Superior temporal gyrus (tissue), 1 donor: Measurements from ENCODE around the gene DENND6A.
A peak's percentile ranks its signal among the peaks of the same experiment; 100 is the strongest.
"Not testable (repeated sequence)": the region's sequence is repeated elsewhere in the genome, so short reads cannot be mapped to it uniquely, and the experiment has no call there.

ENCODE experiments used
- DNase-seq: peaks from one replicate; pipeline ENCODE4 v3.0.0-alpha.2; 2016; ENCODE audit errors: extremely low spot score

DENND6A gene

GRCh38 chr3:57692396-57693147 is at the start of gene DENND6A:
Gene DENND6A (minus strand): TSS chr3:57693077. CDS start chr3:57693018, 59 bp downstream.
- DNase-seq, result peak; percentile 73

- DNase-seq, result no peak
These were observed 47.1 kb upstream of the DENND6A start for GRCh38 chr3:57740027-57740426.

GRCh38 chr3:57738391-57738790 is 45.5 kb upstream of the DENND6A start:
- DNase-seq, result no peak

- DNase-seq, result no peak
These were observed 45.0 kb upstream of the DENND6A start for GRCh38 chr3:57737840-57738239.

GRCh38 chr3:57735405-57735804 is 42.5 kb upstream of the DENND6A start:
- DNase-seq, result no peak

- DNase-seq, result no peak
These were observed 40.9 kb upstream of the DENND6A start for GRCh38 chr3:57733790-57734189.

GRCh38 chr3:57731311-57731710 is 38.4 kb upstream of the DENND6A start:
- DNase-seq, result no peak

GRCh38 chr3:57730682-57731081 is 37.8 kb upstream of the DENND6A start:
- peak; percentile 40 for DNase-seq

- DNase-seq, result no peak
These were observed 36.6 kb upstream of the DENND6A start for GRCh38 chr3:57729334-57730045.

GRCh38 chr3:57727106-57727505 is 34.2 kb upstream of the DENND6A start:
- DNase-seq, result no peak

GRCh38 chr3:57726397-57726796 is 33.5 kb upstream of the DENND6A start:
- no peak for DNase-seq

GRCh38 chr3:57718118-57718517 is 25.2 kb upstream of the DENND6A start:
- no peak for DNase-seq

GRCh38 chr3:57717205-57717868 is 24.5 kb upstream of the DENND6A start:
- DNase-seq, result no peak

- no peak for DNase-seq
These were observed 22.8 kb upstream of the DENND6A start for GRCh38 chr3:57715686-57716085.

- no peak for DNase-seq
These were observed 16.7 kb upstream of the DENND6A start for GRCh38 chr3:57709559-57709958.

- no peak for DNase-seq
These were observed 16.2 kb upstream of the DENND6A start for GRCh38 chr3:57709031-57709430.

GRCh38 chr3:57706462-57706861 is 13.6 kb upstream of the DENND6A start:
- DNase-seq, result no peak

GRCh38 chr3:57705351-57705750 is 12.5 kb upstream of the DENND6A start:
- DNase-seq, result not testable (repeated sequence)

GRCh38 chr3:57701781-57702180 is 8.9 kb upstream of the DENND6A start:
- DNase-seq, result no peak

GRCh38 chr3:57700737-57701136 is 7.9 kb upstream of the DENND6A start:
- DNase-seq, result no peak

- DNase-seq, result no peak
These were observed 6.7 kb upstream of the DENND6A start for GRCh38 chr3:57699591-57699990.

GRCh38 chr3:57696801-57697321 is 4.0 kb upstream of the DENND6A start:
- no peak for DNase-seq
